BLaER1 (cell line): ENCODE measurements around the gene ZNF140.

ENCODE experiments used
- H3K27ac ChIP-seq: shearing (Covaris generic); formaldehyde crosslinking; 2 replicates; pipeline ENCODE4 v1.8.1; 2022
- H3K27me3 ChIP-seq: shearing (Covaris generic); formaldehyde crosslinking; 2 replicates; pipeline ENCODE4 v1.8.1; 2022
- H3K36me3 ChIP-seq: shearing (Covaris generic); formaldehyde crosslinking; 2 replicates; pipeline ENCODE4 v1.8.1; 2022
- H3K4me1 ChIP-seq: shearing (Covaris generic); formaldehyde crosslinking; 2 replicates; pipeline ENCODE4 v1.8.1; 2022
- H3K4me2 ChIP-seq: shearing (Covaris generic); formaldehyde crosslinking; 2 replicates; pipeline ENCODE4 v1.8.1; 2022
- H3K4me3 ChIP-seq: shearing (Covaris generic); formaldehyde crosslinking; 2 replicates; pipeline ENCODE4 v1.8.1; 2022
- H3K9ac ChIP-seq: shearing (Covaris generic); formaldehyde crosslinking; 2 replicates; pipeline ENCODE4 v1.8.1; 2022
- H3K9me3 ChIP-seq: shearing (Covaris generic); formaldehyde crosslinking; 2 replicates; pipeline ENCODE4 v1.8.1; 2022
- H4K20me1 ChIP-seq: shearing (Covaris generic); formaldehyde crosslinking; 2 replicates; pipeline ENCODE4 v1.8.1; 2022
- Cebpa-rat ChIP-seq: shearing (Covaris generic); IDR thresholded peaks from 2 replicates; pipeline ENCODE4 v1.8.1; 2022

ZNF140 gene

DNA sequence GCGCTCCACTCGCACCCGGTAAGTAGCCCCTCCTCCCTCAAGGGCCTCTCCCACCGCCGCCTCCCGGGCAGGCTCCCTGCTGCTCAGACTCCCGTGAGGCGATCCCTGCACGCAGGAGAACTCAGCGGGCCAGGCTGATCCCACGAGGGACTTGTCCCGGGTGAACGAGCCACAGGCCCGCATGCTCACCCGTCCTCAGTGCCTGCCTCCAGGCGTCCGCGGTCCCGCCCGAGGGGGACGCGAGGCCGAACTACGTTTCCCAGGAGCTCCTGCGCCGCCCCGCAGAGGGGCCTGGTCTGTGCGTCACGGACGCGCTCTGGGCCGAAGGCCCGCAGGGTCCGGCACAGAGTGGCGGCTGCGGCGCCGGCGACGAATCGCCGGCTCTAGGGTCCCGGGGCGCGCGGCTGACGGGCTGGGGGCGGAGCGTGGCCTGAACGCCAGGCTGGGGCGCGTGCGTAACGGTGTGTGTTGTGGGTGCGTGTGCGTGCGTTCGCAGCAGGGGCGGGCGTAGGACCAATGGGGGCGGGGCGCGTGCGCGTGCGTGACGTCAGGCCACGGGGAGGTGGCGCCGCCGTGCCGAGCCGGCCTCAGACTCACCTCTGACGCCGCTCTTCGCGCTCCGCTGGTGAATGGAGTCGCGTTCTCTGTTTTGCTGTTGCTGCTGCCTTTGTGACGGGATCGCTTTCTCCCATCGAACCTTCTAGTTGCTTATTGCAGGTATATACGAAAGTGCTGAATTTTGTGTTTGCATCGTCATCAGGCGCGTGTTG lies 49.5 kb downstream of the ZNF140 start, which contains the start of the genes ZNF10 and ZNF891:
Gene ZNF10, plus strand, starts transcription at position 590 of the 770 bp plus-strand sequence. CDS start 13,866 bp downstream, outside the sequence.
Gene ZNF891, minus strand, starts transcription at position 237 of the 770 bp plus-strand sequence. CDS start 8,356 bp downstream, outside the sequence.
- Histone ChIP-seq H3K4me2 (peak within 1 kb of the TSS; percentile 79), H3K4me1 (peaks cover 12% of the 10 kb centered on the region; the same call in 1 of the 2 replicates), H3K9me3 (peaks cover 74% of the 10 kb centered on the region), H3K27me3 (no peaks in the 10 kb centered on the region), H3K4me3 (peak within 1 kb of the TSS; percentile 89), H3K36me3 (peaks cover 63% of the 10 kb centered on the region), H3K9ac (peak within 1 kb of the TSS; percentile 88), H3K27ac (peak within 1 kb of the TSS; percentile 84), H4K20me1 (no peaks in the 10 kb centered on the region)
- no peak for TF ChIP-seq Cebpa-rat

DNA sequence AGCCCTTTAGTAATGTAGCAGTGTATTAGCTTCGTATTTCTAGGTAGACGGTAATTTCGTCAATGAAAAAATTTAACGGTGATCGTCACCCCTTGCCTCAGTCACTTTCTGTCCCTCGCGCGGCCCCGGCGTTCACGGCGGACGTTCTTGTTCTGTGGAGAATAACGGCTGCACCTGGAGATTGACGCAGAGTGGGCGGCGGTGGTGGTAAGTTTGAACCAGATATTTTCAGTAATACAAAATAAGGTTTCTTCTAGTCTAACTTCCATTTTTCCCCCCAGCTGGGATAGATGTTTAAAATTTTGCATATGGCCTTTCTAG lies 50.0 kb downstream of the ZNF140 start:
- peak overlapping the region; percentile 88 for H3K9ac ChIP-seq
- peaks cover 63% of the 10 kb centered on the region for H3K36me3 ChIP-seq
- peak overlapping the region; percentile 79 for H3K4me2 ChIP-seq
- H3K27ac ChIP-seq: peak overlapping the region; percentile 84
- no peaks in the 10 kb centered on the region for H3K27me3 ChIP-seq
- TF ChIP-seq Cebpa-rat: no peak
- peaks cover 12% of the 10 kb centered on the region; the same call in 1 of the 2 replicates for H3K4me1 ChIP-seq
- peak overlapping the region; percentile 89 for H3K4me3 ChIP-seq
- no peaks in the 10 kb centered on the region for H4K20me1 ChIP-seq
- H3K9me3 ChIP-seq: peaks cover 74% of the 10 kb centered on the region

- peaks cover 89% of the 10 kb centered on the region for H3K9me3 ChIP-seq
- H3K27ac ChIP-seq: no peak overlapping the region
- H3K4me2 ChIP-seq: no peak overlapping the region
- no peak overlapping the region for H3K4me3 ChIP-seq
- no peaks in the 10 kb centered on the region for H4K20me1 ChIP-seq
- peaks cover 8% of the 10 kb centered on the region; the same call in 1 of the 2 replicates for H3K4me1 ChIP-seq
- no peak overlapping the region for H3K9ac ChIP-seq
- peaks cover 85% of the 10 kb centered on the region for H3K36me3 ChIP-seq
- no peaks in the 10 kb centered on the region for H3K27me3 ChIP-seq
- TF ChIP-seq Cebpa-rat: no peak
Measured at GRCh38 chr12:133135747-133136146, 55.0 kb downstream of the ZNF140 start.

DNA sequence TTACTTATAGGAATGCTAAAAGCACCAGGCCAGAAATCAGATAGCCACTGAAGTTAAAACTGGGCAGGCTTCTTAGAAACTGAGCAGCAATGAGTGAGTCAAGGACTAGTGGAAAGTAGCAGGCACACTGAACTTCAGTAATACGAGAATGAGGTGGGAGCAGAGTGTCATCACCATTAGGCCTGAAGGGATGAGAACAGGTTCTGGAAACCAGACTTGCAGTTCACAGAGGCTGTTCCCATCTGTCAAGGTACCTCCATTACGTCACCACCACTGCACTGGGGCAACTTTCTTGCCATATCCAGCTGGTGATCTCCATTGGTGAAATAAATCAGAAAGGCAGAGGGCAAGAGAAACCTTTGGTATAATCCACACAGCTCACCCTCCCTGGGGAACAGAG lies 65.3 kb downstream of the ZNF140 start:
- no peak for TF ChIP-seq Cebpa-rat
- no peak overlapping the region for H3K4me2 ChIP-seq
- no peak overlapping the region for H3K9ac ChIP-seq
- H3K27me3 ChIP-seq: no peaks in the 10 kb centered on the region
- H3K9me3 ChIP-seq: peaks cover 98% of the 10 kb centered on the region
- H3K36me3 ChIP-seq: peaks cover 99% of the 10 kb centered on the region
- H3K4me1 ChIP-seq: no peaks in the 10 kb centered on the region
- no peak overlapping the region for H3K27ac ChIP-seq
- no peak overlapping the region for H3K4me3 ChIP-seq
- H4K20me1 ChIP-seq: no peaks in the 10 kb centered on the region

DNA sequence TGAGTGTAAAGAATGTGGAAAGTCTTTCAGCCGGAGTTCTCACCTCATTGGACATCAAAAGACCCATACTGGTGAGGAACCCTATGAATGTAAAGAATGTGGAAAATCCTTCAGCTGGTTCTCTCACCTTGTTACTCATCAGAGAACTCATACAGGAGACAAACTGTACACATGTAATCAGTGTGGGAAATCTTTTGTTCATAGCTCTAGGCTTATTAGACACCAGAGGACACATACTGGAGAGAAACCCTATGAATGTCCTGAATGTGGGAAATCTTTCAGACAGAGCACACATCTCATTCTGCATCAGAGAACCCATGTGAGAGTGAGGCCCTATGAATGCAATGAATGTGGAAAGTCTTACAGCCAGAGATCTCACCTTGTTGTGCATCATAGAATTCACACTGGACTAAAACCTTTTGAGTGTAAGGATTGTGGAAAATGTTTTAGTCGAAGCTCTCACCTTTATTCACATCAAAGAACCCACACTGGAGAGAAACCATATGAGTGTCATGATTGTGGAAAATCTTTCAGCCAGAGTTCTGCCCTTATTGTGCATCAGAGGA lies 75.5 kb downstream of the ZNF140 start:
- H3K4me3 ChIP-seq: peak overlapping the region; percentile 32
- TF ChIP-seq Cebpa-rat: no peak

More for the DNA sequence above, 75.5 kb downstream of the ZNF140 start:
- H3K4me2 ChIP-seq: no peak overlapping the region
- peaks cover 100% of the 10 kb centered on the region for H3K9me3 ChIP-seq
- H3K27me3 ChIP-seq: no peaks in the 10 kb centered on the region
- H3K4me1 ChIP-seq: peaks cover 1% of the 10 kb centered on the region; the same call in 1 of the 2 replicates
- no peaks in the 10 kb centered on the region for H4K20me1 ChIP-seq
- H3K36me3 ChIP-seq: peaks cover 89% of the 10 kb centered on the region
- no peak overlapping the region for H3K27ac ChIP-seq
- H3K9ac ChIP-seq: no peak overlapping the region
